GM19023 (cell line): ENCODE data around the gene RELT.

Source experiments
- ATAC-seq: cut with Tn5 transposase; IDR thresholded peaks from one replicate; pipeline ENCODE4 v1.9.1; 2021; ENCODE audit warnings: mild to moderate bottlenecking, moderate library complexity; ENCODE audit not compliant: unreplicated experiment

The RELT gene

DNA sequence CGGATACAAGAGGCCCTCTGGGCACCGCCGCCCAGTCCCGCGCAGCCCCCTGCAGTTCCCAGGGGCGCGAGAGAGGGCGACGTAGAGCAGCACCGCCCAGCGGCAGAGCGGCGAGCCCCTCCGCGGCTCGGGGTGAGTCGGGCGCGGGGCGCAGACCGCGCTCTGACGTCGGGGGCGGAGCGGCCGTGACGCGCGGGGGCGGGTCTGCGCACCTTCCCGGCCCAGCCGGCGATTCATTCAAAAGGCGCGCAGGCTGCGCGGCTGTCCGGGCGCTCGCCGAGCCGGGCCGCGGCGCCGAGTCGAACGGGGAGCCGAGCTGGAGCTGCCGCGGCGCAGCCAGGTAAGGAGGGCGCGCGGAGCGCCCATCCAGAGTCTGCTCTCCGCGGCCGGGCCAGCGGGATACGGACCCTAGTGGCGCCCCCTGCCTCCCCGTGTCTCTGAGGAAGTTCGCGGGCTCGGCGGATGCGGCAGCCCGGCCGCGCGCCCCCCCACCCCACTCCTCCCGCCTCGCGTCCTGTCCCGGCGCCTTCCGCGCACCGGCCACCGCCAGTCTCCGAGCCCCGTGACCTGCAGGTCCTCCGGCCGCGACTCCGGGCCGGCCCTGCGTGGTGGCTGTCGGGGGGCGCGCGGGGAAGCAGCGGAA lies at the start of gene RELT:
Gene RELT, plus strand, starts transcription at position 240 of the 643 bp plus-strand sequence. CDS start 12,738 bp downstream, outside the sequence.
- peak; percentile 75 for ATAC-seq

DNA sequence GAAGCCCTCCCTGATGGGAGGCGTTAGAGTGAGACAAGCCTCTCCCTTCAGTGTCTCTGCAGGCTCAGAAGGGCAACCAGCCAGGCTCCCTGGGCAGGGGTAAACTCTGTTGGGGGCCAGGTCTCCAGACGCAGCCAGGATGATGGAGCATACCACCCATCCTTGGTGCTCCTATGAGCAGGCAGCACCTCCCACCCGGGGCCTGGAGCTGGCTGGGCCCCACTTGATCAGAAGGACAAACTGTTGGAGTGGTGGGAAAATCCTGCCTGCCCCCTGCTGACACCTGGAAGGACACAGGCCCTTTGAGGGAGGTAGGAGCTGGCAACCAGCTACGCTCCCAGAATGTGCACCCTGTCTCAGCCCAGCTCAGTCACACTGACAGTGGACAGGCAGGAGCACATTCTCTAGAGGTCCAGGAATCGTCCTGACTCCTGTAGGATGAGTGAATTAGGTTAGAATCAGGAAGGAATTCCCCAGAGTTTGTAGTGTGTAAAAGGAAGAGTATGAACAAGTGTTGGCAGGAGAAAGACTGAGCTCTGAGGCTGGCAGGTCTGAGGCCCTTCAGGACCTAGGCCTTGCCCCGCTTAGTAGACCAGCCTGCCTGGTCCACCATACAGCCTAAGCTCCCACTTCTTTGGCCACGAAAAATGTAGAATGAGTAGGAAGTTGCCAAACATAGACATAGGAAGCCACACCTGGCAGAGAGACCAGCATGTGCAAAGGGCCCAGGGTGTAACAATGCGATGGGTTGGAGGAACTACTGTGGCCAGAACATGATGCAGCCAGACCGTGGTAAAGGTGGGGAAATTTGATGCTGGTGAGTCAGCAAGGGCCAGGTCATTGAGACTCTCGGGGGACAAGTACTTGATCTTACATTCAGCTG lies 49.0 kb upstream of the RELT start:
- no peak for ATAC-seq

- no peak for ATAC-seq
Observed at GRCh38 chr11:73327812-73328364, 48.3 kb upstream of the RELT start.

DNA sequence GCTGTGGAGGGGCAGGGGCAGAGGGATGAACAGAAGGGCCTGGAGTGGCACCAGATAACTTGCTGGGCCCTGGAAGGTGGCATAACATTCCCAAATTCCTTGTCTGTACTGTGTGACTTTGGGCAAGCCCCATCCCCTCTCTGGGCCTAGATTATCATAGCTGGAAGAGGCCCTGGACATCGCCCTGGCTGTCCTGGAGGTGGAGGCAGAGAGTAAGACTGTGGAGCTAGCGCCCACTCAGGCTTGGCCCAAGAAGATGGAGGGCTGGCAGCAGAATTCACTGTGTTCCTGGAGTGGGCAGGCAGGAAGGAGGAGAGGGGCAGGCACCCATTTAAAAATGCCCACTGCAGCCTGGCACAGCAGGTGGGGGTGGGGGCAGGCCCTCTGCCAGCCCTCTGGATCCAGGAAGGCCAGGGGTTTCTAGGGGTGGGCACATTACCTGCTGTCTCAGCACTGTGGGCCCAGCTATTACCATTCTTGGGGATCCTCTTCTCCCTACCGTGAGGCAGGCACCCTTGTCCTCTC lies 45.6 kb upstream of the RELT start:
- ATAC-seq = no peak

DNA sequence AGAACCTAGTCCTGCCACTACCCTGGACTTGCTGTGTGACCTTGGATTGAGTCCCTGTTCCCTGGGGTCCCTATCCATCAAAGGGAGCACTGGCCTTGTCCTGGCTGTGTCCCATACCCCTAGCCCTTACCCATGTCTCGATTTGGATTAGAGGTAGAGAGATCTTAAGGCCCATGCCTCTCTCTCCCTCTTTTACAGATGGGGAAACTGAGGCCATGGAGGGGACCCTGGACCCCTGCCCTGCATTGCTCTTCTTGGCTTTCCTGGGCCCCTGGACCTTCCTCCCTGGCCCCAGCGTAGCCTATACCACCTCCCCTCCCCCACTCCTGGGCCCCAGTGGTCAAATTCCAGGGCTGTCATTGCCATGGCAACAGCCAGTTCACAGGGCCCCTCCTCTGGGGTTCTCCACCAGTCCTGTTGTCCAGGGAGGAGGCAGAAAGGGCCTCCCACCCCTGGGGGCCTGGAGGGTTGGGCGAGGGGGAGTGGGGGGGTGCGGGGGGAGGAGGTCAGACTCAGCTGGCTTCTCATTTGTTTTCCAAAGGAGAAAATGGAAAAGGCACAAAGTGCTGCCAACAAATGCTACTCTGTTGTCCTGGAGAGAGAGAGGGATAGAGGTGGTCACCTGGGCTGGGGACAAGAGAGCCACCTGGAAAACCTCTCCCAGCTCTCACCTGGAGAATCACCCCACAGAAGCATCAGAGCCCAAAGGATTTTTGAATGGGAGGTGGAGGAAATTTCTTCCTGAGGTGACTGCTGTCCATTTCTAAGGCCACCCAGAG lies 44.9 kb upstream of the RELT start:
- no peak for ATAC-seq

GRCh38 chr11:73333173-73333572 lies 43.0 kb upstream of the RELT start:
- ATAC-seq = no peak

DNA sequence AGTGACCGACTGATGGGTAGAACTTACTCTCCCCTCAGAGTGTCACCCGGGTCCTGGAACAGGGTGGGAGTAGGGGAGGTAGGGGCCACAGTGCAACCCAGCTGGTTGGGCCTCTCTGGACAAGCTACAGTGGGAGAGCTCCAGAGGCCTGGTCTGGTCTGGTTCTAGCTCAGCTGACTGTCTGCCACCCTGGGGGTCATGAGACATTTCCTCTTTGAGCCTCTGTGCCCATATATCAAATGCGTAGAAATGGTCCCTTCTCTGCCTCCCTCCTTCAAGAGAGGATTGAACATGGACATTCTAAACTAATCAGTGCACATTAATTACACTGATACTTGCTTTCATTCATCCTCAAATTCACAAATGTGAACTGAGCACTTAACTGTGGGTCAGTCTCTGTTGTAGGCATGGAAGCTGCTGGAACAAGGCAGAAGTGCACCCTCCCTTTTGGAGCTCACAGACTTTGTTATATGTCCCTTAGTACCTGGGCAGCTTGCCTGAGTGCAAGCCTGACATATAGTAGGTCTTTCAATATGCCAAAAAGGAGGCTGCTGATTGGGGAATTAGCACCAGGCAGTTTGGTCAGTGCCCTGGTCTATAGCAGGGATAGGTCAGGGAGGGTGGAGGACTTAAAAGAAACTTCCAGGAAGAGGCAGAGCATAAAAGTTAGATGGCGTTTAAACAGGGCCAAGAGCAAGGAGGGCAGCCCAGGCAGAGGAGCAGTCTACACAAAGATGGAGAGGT lies 42.4 kb upstream of the RELT start:
- ATAC-seq = no peak

DNA sequence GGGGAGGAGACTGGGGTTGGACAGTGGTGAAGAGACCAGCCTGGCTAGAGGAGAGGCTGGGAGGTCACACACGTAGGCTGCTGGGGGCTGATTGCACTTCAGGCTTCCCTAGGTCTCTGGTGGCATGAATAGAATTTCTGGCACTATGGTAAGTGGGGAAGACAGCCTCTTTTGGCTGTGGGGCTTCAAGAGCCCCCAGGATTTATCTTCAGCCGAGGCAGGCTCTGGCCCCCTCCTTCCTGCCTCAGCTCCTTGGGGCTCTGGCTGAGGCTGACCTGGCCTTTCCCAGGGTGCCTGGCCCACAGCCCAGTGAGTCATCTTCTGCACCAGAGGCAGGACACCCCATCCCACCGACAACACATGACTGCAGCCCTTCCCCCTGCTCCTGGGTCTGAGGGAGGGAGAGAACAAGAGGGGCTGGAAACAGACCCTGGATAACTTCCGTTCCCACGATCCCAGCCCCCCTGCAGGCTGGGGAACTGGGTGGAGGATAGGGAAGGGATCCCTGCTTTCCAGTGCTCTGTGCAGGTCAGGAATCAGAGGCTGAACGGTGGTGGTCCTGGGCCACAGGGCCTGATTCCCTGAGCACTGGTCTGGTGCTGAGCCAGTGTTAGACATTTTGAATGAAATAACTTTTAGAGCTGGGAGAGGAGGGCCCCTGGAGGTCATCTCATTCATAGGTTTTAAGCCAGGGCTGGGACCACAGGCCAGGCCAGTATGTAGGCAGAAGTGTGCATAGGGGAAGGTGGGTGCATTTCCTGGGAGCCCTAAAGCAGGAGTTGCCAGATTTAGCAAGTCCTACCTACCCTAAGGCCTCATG lies 41.6 kb upstream of the RELT start:
- ATAC-seq = no peak

GRCh38 chr11:73335204-73335923 lies 40.8 kb upstream of the RELT start:
- no peak for ATAC-seq

- no peak for ATAC-seq
Observed at GRCh38 chr11:73337846-73338245, 38.4 kb upstream of the RELT start.

DNA sequence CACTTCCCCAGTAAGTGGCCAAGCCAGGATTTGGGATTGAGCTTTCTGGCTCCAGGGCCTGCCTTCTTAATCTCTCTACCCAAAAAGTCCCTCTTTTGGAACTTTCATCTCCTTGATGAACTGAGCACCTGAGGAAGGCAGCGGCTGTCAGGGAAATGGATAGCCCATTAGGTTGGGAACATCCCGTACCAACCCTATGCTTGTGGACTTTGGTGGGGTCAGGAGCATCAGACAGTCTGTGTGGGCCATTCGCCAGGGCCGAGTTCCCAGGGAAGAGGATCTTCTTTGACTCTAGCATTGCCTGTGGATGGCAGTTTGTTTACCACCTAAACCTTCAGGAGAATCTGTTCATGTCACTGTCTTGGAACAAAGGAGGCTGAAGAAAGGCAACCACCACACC lies 37.9 kb upstream of the RELT start:
- no peak for ATAC-seq

DNA sequence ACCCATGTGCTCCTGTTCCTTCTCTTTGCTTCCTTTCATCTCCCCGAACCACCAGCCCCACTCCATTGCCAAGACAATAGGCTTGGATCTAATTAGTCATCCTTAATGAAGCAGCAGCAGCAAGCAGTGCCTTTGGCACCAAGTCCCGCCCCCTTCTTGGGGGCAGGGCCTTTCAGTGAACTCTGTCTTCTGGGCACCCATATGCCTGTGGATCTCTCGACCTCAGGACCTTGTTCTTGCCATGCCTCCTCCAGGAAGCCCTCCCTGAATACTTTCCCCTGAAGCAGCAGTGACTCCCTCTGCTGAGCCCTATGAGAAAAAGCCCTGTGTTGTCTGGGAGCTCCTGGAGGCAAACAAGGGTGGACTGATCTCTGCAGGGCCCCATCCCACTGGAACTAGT lies 36.0 kb upstream of the RELT start:
- no peak for ATAC-seq

- no peak for ATAC-seq
Observed at GRCh38 chr11:73342633-73343032, 33.6 kb upstream of the RELT start.

- ATAC-seq = no peak
Observed at GRCh38 chr11:73343076-73343873, 32.9 kb upstream of the RELT start.

- ATAC-seq = no peak
Observed at GRCh38 chr11:73344191-73344607, 32.0 kb upstream of the RELT start.

DNA sequence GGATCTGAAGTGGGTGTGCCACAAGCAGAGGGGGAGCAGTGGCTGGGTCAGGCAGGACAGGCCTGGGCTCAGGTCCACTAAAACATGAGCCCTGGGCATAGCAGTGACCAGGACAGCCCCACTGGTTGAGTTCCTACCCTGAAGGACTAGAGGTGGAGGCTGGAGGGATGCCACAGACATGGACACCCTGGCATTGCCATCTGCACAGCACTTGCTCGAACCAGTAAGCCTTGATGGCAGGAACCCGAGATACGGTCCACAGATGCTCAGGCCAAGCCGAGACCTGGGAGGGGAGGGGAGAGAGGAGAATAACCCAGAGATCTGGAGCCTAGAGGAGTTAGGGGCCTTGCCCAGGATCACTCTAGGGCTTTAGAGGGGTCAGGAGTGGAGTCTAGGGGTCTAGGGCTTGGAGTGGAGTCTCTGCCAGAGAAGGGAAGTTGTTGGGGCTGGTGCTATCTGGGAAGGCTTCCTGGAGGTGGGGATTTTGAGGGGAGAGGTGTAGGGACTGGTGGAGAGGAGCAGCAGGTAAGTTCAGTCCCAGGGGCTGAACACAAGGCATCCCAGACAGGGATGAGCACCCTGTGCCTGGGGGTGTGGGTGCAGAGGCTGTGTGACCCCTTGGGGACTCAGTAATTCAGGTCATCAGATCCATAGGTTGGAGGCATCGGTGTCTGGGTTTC lies 30.6 kb upstream of the RELT start:
- ATAC-seq = no peak

GRCh38 chr11:73346186-73346935 lies 29.8 kb upstream of the RELT start:
- ATAC-seq = no peak
